WTC11 (cell line): ENCODE data around the gene MED26. TPM values are rescaled to one million over a fixed set of nuclear protein-coding genes. Genes with fewer than 3 reads are reported as not detected.

Source experiments
- ATAC-seq: fragments of 200-7000 bp; cut with Tn5 transposase; 2 replicates; pipeline ENCODE4 v1.10.0; 2021; ENCODE audit warnings: mild to moderate bottlenecking, moderate library complexity
- CTCF ChIA-PET: fragments of 300-600 bp; sonication (Branson Sonifier 250); formaldehyde crosslinking; loops from one replicate; lab custom pipeline; 2021; ENCODE audit warnings: antibody characterized with exemption; lab: Charles Lee
- POLR2A ChIA-PET: fragments of 350-600 bp; sonication (Branson Sonifier 250); formaldehyde crosslinking; loops from one replicate; lab custom pipeline; 2021; ENCODE audit warnings: antibody characterized with exemption; lab: Charles Lee
- DNase-seq: peaks from one replicate; pipeline ENCODE4 v3.0.0; 2021; ENCODE audit warnings: low spot score
- H3K27ac Mint-ChIP-seq: 2 replicates; pipeline ENCODE4 v1.8.0; 2021; ENCODE audit warnings: mixed read lengths
- H3K27me3 Mint-ChIP-seq: 2 replicates; pipeline ENCODE4 v1.8.0; 2021; ENCODE audit warnings: low read depth, mild to moderate bottlenecking, moderate library complexity, mixed read lengths
- H3K36me3 Mint-ChIP-seq: 2 replicates; pipeline ENCODE4 v1.8.0; 2021; ENCODE audit warnings: mixed read lengths
- H3K4me1 Mint-ChIP-seq: 2 replicates; pipeline ENCODE4 v1.8.0; 2022; ENCODE audit warnings: mixed read lengths
- H3K4me3 Mint-ChIP-seq: 2 replicates; pipeline ENCODE4 v1.8.0; 2021; ENCODE audit warnings: mild to moderate bottlenecking, moderate library complexity, mixed read lengths
- H3K9me3 Mint-ChIP-seq: 2 replicates; pipeline ENCODE4 v1.8.0; 2021; ENCODE audit warnings: mixed read lengths
- AFF4 ChIP-seq: sonication (generic); formaldehyde crosslinking; IDR thresholded peaks from 2 replicates; pipeline ENCODE4 v1.8.1; 2023; ENCODE audit warnings: mild to moderate bottlenecking, missing genetic modification reagents, borderline replicate concordance
- ATF2 ChIP-seq: sonication (generic); formaldehyde crosslinking; IDR thresholded peaks from 2 replicates; pipeline ENCODE4 v1.8.1; 2022; ENCODE audit warnings: low read depth, missing genetic modification reagents, borderline replicate concordance
- CDX4 ChIP-seq: fragments of 250-450 bp; sonication (Bioruptor Pico); IDR thresholded peaks from 2 replicates; pipeline ENCODE4 v1.9.0; 2021; ENCODE audit warnings: moderate library complexity, mild to moderate bottlenecking, inconsistent platforms, borderline replicate concordance
- FOXP1 ChIP-seq: sonication (generic); formaldehyde crosslinking; IDR thresholded peaks from 2 replicates; pipeline ENCODE4 v1.8.0; 2022; ENCODE audit warnings: missing genetic modification reagents, mild to moderate bottlenecking, moderate library complexity, borderline replicate concordance
- FOXP4 ChIP-seq: sonication (generic); formaldehyde crosslinking; IDR thresholded peaks from 2 replicates; pipeline ENCODE4 v1.8.0; 2022; ENCODE audit warnings: mild to moderate bottlenecking, missing genetic modification reagents
- HMGXB4 ChIP-seq: sonication (generic); formaldehyde crosslinking; IDR thresholded peaks from 2 replicates; pipeline ENCODE4 v1.8.1; 2023; ENCODE audit warnings: mild to moderate bottlenecking, moderate library complexity, missing genetic modification reagents
- IRF2 ChIP-seq: sonication (generic); formaldehyde crosslinking; IDR thresholded peaks from 2 replicates; pipeline ENCODE4 v1.8.0; 2022; ENCODE audit warnings: low read depth, missing genetic modification reagents, borderline replicate concordance
- NFE2L1 ChIP-seq: sonication (generic); formaldehyde crosslinking; IDR thresholded peaks from 2 replicates; pipeline ENCODE4 v1.8.1; 2023; ENCODE audit warnings: missing genetic modification reagents
- NR2C2 ChIP-seq: sonication (generic); formaldehyde crosslinking; IDR thresholded peaks from 2 replicates; pipeline ENCODE4 v1.8.0; 2022; ENCODE audit warnings: mild to moderate bottlenecking, missing genetic modification reagents
- RELA ChIP-seq: sonication (generic); formaldehyde crosslinking; IDR thresholded peaks from 2 replicates; pipeline ENCODE4 v1.8.1; 2022; ENCODE audit warnings: missing genetic modification reagents, mild to moderate bottlenecking, borderline replicate concordance
- RORB ChIP-seq: fragments of 250-450 bp; sonication (Bioruptor Pico); IDR thresholded peaks from 2 replicates; pipeline ENCODE4 v1.9.0; 2021; ENCODE audit warnings: mild to moderate bottlenecking
- SMAD4 ChIP-seq: sonication (generic); formaldehyde crosslinking; IDR thresholded peaks from 2 replicates; pipeline ENCODE4 v1.8.0; 2022; ENCODE audit warnings: mild to moderate bottlenecking, missing genetic modification reagents
- TEAD1 ChIP-seq: sonication (generic); formaldehyde crosslinking; IDR thresholded peaks from 2 replicates; pipeline ENCODE4 v1.8.0; 2022; ENCODE audit warnings: mild to moderate bottlenecking, missing genetic modification reagents
- TEAD4 ChIP-seq: sonication (generic); formaldehyde crosslinking; IDR thresholded peaks from 2 replicates; pipeline ENCODE4 v1.8.0; 2022; ENCODE audit warnings: mild to moderate bottlenecking, missing genetic modification reagents
- TP53 ChIP-seq: sonication (generic); formaldehyde crosslinking; IDR thresholded peaks from 2 replicates; pipeline ENCODE4 v1.8.1; 2023; ENCODE audit warnings: mild to moderate bottlenecking, missing genetic modification reagents
- USF2 ChIP-seq: sonication (generic); formaldehyde crosslinking; IDR thresholded peaks from 2 replicates; pipeline ENCODE4 v1.8.1; 2023; ENCODE audit warnings: mild to moderate bottlenecking, missing genetic modification reagents, moderate library complexity
- ZNF219 ChIP-seq: sonication (generic); formaldehyde crosslinking; IDR thresholded peaks from 2 replicates; pipeline ENCODE4 v1.8.0; 2023; ENCODE audit warnings: missing genetic modification reagents, mild to moderate bottlenecking, borderline replicate concordance
- ZNF317 ChIP-seq: sonication (generic); formaldehyde crosslinking; IDR thresholded peaks from 2 replicates; pipeline ENCODE4 v1.8.1; 2023; ENCODE audit warnings: low read depth, mild to moderate bottlenecking, moderate library complexity, missing genetic modification reagents, borderline replicate concordance
- ZNF396 ChIP-seq: fragments of 250-450 bp; sonication (Bioruptor Pico); IDR thresholded peaks from 2 replicates; pipeline ENCODE4 v1.8.0; 2021; ENCODE audit warnings: mild to moderate bottlenecking, moderate library complexity, borderline replicate concordance
- total RNA-seq: library from RNA; stranded (reverse); gene quantifications from 3 replicates; pipeline ENCODE4 v1.2.3, GENCODE V29; 2021

MED26 gene
- total RNA-seq, 1 experiment from 2014 or later = 14.2 TPM

GRCh38 chr19:16591803-16592556, 36.0 kb downstream of the MED26 start:
- no peak overlapping the region; the same call in 1 of the 2 replicates for H3K27ac Mint-ChIP-seq

GRCh38 chr19:16590876-16591802, 36.9 kb downstream of the MED26 start:
- peaks cover 47% of the 10 kb centered on the region for H3K4me1 Mint-ChIP-seq
- H3K27ac Mint-ChIP-seq = no peak overlapping the region; the same call in 1 of the 2 replicates
- POLR2A ChIA-PET = no interaction called here
- ATAC-seq (no peak), DNase-seq (no peak)
- no peaks in the 10 kb centered on the region for H3K27me3 Mint-ChIP-seq
- H3K36me3 Mint-ChIP-seq = no peaks in the 10 kb centered on the region
- H3K9me3 Mint-ChIP-seq = no peaks in the 10 kb centered on the region
- no peak overlapping the region for H3K4me3 Mint-ChIP-seq
- CTCF ChIA-PET = interaction anchor here (0.5 to 1.2 kb wide), 4 partner anchors 28 to 750 kb away, joined by 3 to 4 read pairs (median 4); partner anchors contain the start of gene MED26
- TF ChIP-seq TP53 (CRISPR knock-in tag) = no peak
- no peak for TF ChIP-seq FOXP1 (CRISPR knock-in tag)
- no peak for TF ChIP-seq RELA (CRISPR knock-in tag)
- no peak for TF ChIP-seq USF2 (CRISPR knock-in tag)
- no peak for TF ChIP-seq HMGXB4
- TF ChIP-seq FOXP4 (CRISPR knock-in tag) = no peak
- no peak for TF ChIP-seq ATF2 (CRISPR knock-in tag)
- TF ChIP-seq TEAD4 (CRISPR knock-in tag) = no peak
- TF ChIP-seq ZNF396 (CRISPR knock-in tag) = no peak
- TF ChIP-seq TEAD1 (CRISPR knock-in tag) = no peak
- no peak for TF ChIP-seq NR2C2 (CRISPR knock-in tag)
- no peak for TF ChIP-seq CDX4
- no peak for TF ChIP-seq NFE2L1 (CRISPR knock-in tag)

More at GRCh38 chr19:16591803-16592556, 36.0 kb downstream of the MED26 start:
- Mint-ChIP-seq H3K27me3 (no peaks in the 10 kb centered on the region), H3K36me3 (no peaks in the 10 kb centered on the region), H3K4me3 (no peak overlapping the region), H3K9me3 (no peaks in the 10 kb centered on the region), H3K4me1 (peaks cover 41% of the 10 kb centered on the region)
- TF ChIP-seq IRF2 (CRISPR knock-in tag) (no peak), RORB (no peak), ZNF317 (CRISPR knock-in tag) (no peak), AFF4 (no peak), SMAD4 (CRISPR knock-in tag) (no peak), TP53 (CRISPR knock-in tag) (no peak), ZNF219 (CRISPR knock-in tag) (no peak)
- ChIA-PET POLR2A (no interaction called here), CTCF (interaction anchor here (1.0 kb wide), 1 partner anchor 37 kb away, joined by 4 read pairs; the partner anchor contains the start of gene MED26)
- DNase-seq (no peak), ATAC-seq (peak; percentile 33)
